ENCODE results near the gene CPN2. TPM values are rescaled to one million over a fixed set of nuclear protein-coding genes. Genes with fewer than 3 reads are reported as not detected.

Gene CPN2
- total RNA-seq, 3 donors from 2014 or later (not counting 1 experiment from before 2014, with no cell fraction given), result not detected

DNA sequence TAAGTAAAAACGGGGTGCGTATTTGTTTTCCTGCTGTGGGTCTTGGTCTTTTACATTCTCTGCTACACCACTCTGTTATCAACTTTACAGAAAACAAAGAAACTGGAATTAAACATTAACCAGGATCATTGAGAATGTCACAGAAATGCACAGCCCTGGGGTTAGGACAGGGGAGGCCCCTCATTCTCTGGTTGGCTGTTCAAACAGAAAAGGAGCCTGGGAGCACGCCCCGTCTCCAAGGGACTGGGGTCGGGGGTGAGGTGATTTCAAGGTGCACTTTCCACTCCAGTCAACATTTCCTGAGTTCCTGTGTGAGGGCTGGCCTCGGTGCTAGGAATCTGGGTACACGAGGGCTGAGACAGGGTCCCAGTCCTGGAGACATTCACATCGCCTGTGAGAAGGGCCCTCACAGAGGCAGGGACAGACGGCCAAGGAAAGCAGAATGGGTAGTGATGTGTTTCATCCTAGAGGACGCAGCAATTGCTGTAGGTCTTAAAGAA is 30.3 kb downstream of the CPN2 start:
- intact Hi-C loops (cut with micrococcal nuclease), result no loop called here
- TF ChIP-seq, protein P1, sequence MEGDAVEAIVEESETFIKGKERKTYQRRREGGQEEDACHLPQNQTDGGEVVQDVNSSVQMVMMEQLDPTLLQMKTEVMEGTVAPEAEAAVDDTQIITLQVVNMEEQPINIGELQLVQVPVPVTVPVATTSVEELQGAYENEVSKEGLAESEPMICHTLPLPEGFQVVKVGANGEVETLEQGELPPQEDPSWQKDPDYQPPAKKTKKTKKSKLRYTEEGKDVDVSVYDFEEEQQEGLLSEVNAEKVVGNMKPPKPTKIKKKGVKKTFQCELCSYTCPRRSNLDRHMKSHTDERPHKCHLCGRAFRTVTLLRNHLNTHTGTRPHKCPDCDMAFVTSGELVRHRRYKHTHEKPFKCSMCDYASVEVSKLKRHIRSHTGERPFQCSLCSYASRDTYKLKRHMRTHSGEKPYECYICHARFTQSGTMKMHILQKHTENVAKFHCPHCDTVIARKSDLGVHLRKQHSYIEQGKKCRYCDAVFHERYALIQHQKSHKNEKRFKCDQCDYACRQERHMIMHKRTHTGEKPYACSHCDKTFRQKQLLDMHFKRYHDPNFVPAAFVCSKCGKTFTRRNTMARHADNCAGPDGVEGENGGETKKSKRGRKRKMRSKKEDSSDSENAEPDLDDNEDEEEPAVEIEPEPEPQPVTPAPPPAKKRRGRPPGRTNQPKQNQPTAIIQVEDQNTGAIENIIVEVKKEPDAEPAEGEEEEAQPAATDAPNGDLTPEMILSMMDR (IDR thresholded peaks at IDR 0.05), result no peak
- H3K27me3 Mint-ChIP-seq (ENCODE audit: low read depth in 2 of 2), result peaks cover 29 to 40% of the 10 kb centered on the region in 2 donors
- peaks cover 5 to 7% of the 10 kb centered on the region in 2 donors for H3K9me3 Mint-ChIP-seq
- H3K4me3 ChIP-seq (ENCODE audit: low read length), result no peak overlapping the region
- H3K36me3 ChIP-seq (ENCODE audit: control insufficient read depth, insufficient read depth, low read length), result no peaks in the 10 kb centered on the region
- peaks cover 6% of the 10 kb centered on the region for H3K36me3 Mint-ChIP-seq
- H3K27ac ChIP-seq (ENCODE audit: low read length), result no peak overlapping the region
- H3K4me1 ChIP-seq (ENCODE audit: control insufficient read depth, insufficient read depth, low read length), result peaks cover 16% of the 10 kb centered on the region
- 80% methylated on average over 10 of the region's 10 CpGs for WGBS (ENCODE audit: insufficient coverage)
- no peak overlapping the region for H3K4me3 Mint-ChIP-seq
- H3K4me1 Mint-ChIP-seq, result peaks cover 0 to 12% of the 10 kb centered on the region in 2 donors
- no peak for ATAC-seq
- no peak for DNase-seq
- H3K27ac Mint-ChIP-seq, result no peak overlapping the region
- H3K27me3 ChIP-seq (ENCODE audit: control insufficient read depth, insufficient read depth, low read length), result peaks cover 15% of the 10 kb centered on the region
- peaks cover 5% of the 10 kb centered on the region for H3K9me3 ChIP-seq (ENCODE audit: control insufficient read depth, insufficient read depth, low read length)

DNA sequence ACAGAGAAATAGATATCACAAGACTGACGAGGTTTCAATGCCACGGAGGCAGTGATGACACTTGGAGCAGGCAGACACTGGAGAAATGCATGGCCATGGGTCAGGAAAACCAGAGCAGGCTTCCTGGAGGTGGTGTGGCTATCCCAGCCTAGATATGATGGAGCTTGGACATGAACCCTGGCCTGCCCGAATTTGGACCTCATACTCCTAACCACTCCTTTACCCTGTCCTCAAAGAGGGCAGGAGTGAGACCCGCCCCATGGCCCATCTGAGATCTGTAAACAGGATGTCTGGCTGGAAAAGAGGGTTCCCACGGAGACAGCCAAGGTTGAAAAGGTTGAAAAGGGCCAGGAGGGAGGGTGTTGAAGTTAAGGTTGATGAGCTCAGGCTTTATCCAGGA is 31.0 kb downstream of the CPN2 start:
- Mint-ChIP-seq H3K4me3 (no peak overlapping the region), H3K27me3 (ENCODE audit: low read depth in 2 of 2) (peaks cover 32 to 44% of the 10 kb centered on the region in 2 donors), H3K4me1 (peaks cover 3 to 15% of the 10 kb centered on the region in 2 donors), H3K27ac (no peak overlapping the region), H3K36me3 (peaks cover 6% of the 10 kb centered on the region), H3K9me3 (peaks cover 5 to 7% of the 10 kb centered on the region in 2 donors)
- peaks cover 22% of the 10 kb centered on the region for H3K4me1 ChIP-seq (ENCODE audit: control insufficient read depth, insufficient read depth, low read length)
- WGBS (ENCODE audit: insufficient coverage), result 80% methylated on average over 5 of the region's 5 CpGs
- H3K27ac ChIP-seq (ENCODE audit: low read length), result no peak overlapping the region
- DNase-seq, result no peak
- intact Hi-C loops (cut with micrococcal nuclease), result no loop called here
- no peaks in the 10 kb centered on the region for H3K36me3 ChIP-seq (ENCODE audit: control insufficient read depth, insufficient read depth, low read length)
- peaks cover 19% of the 10 kb centered on the region for H3K27me3 ChIP-seq (ENCODE audit: control insufficient read depth, insufficient read depth, low read length)
- H3K4me3 ChIP-seq (ENCODE audit: low read length), result no peak overlapping the region
- peaks cover 5% of the 10 kb centered on the region for H3K9me3 ChIP-seq (ENCODE audit: control insufficient read depth, insufficient read depth, low read length)
- ATAC-seq, result no peak
- TF ChIP-seq, protein P1 (IDR thresholded peaks at IDR 0.05), result no peak

DNA sequence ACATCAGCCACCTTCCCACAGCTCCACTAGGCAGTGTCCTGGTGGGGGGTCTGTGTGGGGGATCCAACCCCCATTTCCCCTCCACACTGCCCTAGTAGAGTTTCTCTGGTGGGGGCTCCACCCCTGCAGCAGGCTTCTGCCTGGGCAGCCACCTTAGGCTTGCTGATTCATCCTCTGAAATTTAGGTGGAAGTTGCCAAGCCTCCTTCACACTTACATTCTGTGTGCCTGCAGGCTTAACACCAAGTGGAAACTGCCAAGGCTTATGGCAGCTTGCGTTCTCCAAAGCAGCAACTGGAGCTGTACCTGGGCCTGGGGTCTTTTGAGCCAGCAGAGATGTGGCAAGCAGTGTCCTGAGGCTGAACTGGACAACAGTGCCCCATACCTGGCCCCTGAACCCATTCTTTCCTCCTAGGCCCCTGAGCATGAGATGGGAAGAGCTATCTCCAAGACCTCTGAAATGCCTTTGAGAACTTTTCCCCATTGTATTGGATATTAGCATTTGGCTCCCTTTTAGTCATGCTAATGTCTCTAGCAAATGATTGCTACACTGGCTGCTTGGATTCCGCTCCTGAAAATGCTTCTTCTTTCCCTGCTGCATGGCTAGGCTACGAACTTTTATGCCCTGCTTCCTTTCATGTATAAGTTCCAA is 32.5 kb downstream of the CPN2 start:
- Histone ChIP-seq H3K9me3 (ENCODE audit: control insufficient read depth, insufficient read depth, low read length) (peaks cover 5% of the 10 kb centered on the region), H3K36me3 (ENCODE audit: control insufficient read depth, insufficient read depth, low read length) (no peaks in the 10 kb centered on the region), H3K4me3 (ENCODE audit: low read length) (no peak overlapping the region), H3K4me1 (ENCODE audit: control insufficient read depth, insufficient read depth, low read length) (peaks cover 15% of the 10 kb centered on the region), H3K27me3 (ENCODE audit: control insufficient read depth, insufficient read depth, low read length) (peaks cover 26% of the 10 kb centered on the region), H3K27ac (ENCODE audit: low read length) (no peak overlapping the region)
- TF ChIP-seq, protein P1 (IDR thresholded peaks at IDR 0.05), result no peak
- ATAC-seq, result no peak
- WGBS (ENCODE audit: insufficient coverage), result 81% methylated on average over 3 of the region's 3 CpGs
- Mint-ChIP-seq H3K4me3 (no peak overlapping the region), H3K9me3 (peaks cover 5 to 7% of the 10 kb centered on the region in 2 donors), H3K36me3 (peaks cover 6% of the 10 kb centered on the region), H3K27ac (no peak overlapping the region), H3K27me3 (ENCODE audit: low read depth in 2 of 2) (peaks cover 44 to 56% of the 10 kb centered on the region in 2 donors), H3K4me1 (peaks cover 7 to 18% of the 10 kb centered on the region in 2 donors)
- no peak for DNase-seq
- intact Hi-C loops (cut with micrococcal nuclease), result no loop called here
